SK-N-MC (cell line): Measurements from ENCODE around the gene GET4.

Source experiments
- EZH2 ChIP-seq: fragments of 200-600 bp; sonication (generic); IDR thresholded peaks from one replicate; pipeline ENCODE4 v1.6.1; 2017; ENCODE audit warnings: antibody characterized with exemption
- FOXP2 ChIP-seq: optimal IDR thresholded peaks from 2 replicates; pipeline ENCODE3; 2011; ENCODE audit warnings: mild to moderate bottlenecking, moderate library complexity; ENCODE audit not compliant: insufficient read depth; ENCODE audit errors: extremely low read length, control extremely low read depth
- POLR2AphosphoS5 ChIP-seq: IDR thresholded peaks from 2 replicates; pipeline ENCODE4 v1.6.1; 2012; ENCODE audit warnings: mild to moderate bottlenecking, low read depth, low read length, borderline replicate concordance

GRCh38 chr7:909358-910329 is 33.3 kb downstream of the GET4 start:
- TF ChIP-seq POLR2AphosphoS5 = no peak
- TF ChIP-seq EZH2 = no peak
- TF ChIP-seq FOXP2 = no peak
